GM18520 (cell line): ENCODE data around the gene ANO2.
"Not testable (repeated sequence)": the region's sequence is repeated elsewhere in the genome, so short reads cannot be mapped to it uniquely, and the experiment has no call there.

Experiments used
- ATAC-seq: cut with Tn5 transposase; IDR thresholded peaks from one replicate; pipeline ENCODE4 v1.9.1; 2021; ENCODE audit not compliant: unreplicated experiment

Gene ANO2

DNA sequence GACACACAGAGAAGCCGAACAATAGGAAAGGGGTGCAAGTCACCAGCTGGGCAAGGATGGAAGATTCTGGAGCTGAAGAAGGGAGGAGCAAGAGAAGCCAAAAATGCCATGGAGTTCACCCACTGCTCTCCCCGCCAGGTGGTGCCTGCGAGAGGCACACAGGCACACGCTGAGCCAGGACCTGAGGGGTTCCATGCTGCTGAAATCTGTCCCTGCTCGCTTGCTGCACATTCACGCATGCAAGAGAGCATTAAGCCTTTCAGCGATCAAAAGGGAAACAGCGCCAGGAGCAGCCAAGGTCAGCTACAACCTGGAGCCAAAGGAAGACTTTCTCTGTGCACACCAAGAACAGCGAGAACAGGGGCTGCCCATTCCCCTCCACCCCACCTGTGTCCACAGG, 104.1 kb downstream of the ANO2 start:
- ATAC-seq, result no peak

DNA sequence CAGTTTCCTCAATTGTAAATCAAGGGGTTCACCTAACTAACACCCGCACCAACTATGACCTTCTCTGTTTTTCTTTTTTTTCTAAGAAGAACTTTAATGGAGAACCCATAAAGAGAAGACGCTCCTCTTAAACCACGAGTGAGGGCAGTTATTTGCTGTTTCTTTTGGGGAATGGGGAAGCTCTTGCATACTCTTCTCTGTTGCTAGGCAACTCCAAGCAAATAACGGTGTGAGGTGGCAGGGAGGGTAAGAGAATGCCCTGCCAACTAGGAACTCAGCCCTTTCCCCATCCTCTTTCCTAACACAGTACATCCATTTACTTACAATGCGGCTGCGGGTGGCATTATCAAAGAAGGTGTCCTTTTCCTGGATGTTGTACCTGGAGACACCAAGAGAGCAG, 114.9 kb downstream of the ANO2 start:
- no peak for ATAC-seq

DNA sequence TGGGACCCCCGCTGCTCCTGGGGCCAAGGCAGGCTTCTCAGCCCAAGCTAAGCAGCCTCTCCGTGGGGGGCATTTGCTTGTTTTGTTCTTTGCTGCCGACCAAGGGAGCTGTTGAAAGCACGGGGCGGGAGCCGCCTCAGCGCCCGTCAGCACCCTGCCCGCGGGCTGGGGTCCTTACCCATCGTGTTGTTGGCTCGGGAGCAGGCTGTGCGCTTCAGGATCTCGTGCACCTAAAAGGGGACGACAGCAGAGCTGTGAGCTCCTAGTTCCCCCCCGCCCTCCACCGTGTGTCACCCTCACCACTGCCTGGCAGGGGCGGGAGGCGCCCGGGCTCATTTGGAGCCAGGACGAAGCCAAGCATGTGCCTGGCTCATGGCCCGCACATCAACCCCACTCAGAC, 117.5 kb downstream of the ANO2 start:
- ATAC-seq, result no peak

DNA sequence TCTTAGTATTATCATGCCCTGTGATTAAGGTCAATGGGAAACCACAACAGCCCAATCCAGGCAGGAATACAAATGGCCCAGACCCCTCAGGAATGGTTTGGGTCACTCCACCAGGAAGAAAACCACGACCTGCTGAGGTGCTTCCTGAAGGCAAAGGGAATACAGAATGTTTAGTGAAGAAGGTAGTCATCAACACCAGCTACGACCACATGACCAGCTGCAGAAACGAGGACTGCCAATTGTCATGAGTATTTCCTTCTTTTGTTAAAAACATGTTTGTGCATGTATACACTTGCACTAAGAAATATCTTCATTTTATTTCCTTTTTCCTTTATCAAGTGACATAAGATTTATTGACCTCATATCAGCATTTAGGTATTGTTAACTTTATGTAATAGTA, 119.3 kb downstream of the ANO2 start:
- ATAC-seq, result not testable (repeated sequence)

DNA sequence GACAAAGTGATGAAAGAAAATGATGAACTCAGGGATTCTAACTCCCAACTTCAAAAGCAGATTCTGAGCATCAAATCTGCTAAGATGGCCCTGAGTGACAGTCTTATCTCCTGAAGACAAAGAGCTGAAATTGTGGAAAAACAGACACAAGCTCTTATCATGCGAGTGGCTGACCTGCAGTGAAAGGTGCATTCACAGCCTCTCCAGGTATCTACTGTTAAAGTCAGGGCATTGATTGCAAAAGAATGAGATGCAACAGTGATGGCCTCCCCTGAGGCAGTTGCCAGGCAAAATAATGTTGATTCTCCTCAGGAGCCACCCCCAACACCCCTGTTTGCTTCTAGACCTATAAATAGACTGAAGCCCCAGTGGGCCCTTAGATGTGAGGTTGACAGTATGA, 126.2 kb downstream of the ANO2 start:
- ATAC-seq, result not testable (repeated sequence)

DNA sequence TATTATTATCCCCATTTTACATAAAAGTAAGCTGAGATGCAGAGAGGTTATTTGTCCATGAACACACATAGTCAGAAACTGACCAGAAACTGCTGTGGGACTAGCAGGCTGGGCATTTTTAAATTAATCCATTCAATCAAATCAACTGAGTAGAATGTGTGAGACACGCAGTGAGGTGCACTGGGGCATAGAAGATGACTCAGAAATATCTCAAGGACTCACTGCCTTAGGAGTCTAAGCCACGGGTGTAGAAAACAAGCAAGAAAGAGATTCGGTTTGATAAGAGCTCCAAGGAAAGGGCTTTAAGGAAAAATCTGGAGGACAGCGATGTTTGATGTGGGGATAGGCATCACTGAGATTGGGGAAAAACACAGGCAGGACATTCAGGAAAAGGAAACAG, 127.8 kb downstream of the ANO2 start:
- ATAC-seq, result no peak

DNA sequence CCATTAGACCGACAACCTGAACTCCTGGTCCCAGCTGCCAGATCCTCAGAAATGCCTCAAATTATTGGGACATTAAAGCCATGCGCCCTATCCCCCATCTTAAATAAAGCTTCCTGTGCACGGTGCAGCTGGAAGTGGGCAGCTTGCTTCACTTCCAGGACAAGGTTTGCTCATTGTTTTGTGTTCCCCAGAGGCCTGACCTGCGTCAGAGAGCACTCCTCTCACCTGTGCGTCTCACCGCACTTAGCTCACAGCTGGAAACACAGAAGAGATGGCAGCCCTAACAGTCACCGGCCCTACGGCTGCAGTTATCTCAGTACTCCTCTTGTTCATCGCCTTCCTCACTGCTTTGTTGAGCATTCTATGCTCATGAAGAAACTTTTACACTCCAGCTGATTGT, 135.5 kb downstream of the ANO2 start:
- ATAC-seq, result no peak

DNA sequence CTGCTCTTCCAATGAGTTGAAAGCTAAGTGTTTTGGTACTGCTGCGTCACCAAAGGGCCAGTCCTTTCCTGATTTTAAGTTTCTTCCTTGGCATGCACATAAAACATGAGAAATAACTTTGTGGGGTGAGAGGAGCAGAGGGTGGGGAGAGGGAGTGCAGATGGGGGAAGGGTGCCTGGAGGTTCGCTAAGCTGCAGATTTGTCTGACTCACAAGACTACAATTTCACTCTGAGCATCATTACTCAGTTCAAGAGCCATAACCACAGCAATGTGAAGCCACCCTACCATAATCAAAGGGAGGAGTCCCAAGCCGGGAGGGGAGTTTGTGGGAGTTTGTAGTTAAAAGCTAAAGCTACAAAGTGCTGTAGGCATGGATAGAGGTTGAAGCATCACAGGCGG, 136.1 kb downstream of the ANO2 start:
- ATAC-seq, result no peak

DNA sequence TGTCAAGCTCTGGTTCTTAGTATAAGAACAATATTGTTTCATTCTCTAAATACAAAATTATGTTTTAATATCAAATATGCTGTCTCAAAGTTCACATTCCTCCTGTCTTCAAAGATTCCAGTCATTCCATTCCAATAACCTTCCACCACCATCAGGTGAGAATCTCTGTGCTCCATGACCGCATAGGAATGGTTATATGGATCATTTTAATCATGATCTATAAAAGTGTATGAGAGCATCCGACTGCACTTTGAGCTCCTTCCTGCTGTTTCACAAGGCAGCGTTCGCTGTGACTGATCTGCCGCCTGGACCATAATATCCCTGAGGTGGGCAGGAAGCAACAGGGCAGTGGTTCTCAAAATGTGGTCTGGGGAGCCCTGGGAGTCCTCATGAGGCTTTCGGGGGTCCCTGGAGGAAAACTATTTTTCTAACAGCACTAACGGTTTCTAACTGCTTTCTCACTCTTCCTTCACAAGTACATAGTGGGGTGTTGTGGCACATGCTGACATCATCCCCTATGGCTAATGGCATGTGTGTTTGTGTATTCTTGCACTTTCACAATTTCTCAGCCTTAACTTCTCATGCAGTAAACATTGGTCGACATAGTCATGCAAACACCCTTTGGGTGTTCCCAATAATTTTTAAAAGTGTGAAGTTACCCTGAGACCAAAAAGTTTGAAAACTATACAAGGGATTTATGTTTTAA, 137.4 kb downstream of the ANO2 start:
- ATAC-seq, result no peak

DNA sequence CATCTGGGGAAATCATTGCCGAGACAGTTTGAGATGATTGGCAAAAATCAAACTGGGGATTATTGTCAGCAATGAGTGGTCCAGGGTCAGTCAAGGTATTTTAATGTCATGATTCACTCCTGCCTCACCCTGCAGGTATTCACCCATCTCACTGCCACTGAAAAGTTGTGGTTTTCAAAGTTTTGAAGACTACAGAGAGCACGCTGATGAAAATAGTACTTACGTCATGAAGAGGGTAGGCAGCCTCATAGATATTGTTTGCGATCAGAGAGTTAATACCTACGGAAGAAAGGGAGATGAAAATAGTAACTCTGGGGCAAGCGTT, 138.0 kb downstream of the ANO2 start:
- ATAC-seq, result no peak

DNA sequence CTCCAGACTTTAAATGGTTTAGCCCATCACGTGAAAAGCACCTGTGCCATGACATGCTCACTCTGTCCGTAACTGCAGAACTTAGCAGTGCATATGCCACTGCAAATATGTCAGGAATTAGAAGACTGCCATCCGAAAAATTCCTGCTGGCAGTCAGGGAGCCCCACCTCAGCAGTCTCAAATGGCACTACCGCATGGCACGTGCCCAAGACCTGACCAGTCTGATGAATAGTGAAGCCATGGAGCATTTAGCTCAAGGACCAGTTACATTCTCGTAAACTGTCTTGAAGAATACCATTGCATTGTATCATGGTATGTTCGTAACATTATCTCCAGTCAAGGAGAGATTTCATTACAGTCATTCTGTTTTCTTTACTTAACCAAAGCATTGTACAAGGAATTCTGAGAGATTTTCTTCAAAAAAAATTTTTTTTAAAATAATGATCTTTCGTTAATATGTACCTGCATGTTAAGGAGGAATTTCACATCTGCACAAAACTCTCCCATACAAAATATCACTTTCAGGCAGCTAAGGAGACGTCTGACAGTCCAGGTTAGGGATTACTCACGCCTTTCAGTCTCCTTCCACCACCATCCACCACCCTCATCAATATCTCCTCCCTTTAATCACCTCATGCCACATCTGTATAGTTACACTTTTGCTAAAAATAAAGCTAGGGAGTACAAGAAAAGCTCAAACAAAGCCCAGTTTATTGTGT, 138.5 kb downstream of the ANO2 start:
- ATAC-seq, result no peak

DNA sequence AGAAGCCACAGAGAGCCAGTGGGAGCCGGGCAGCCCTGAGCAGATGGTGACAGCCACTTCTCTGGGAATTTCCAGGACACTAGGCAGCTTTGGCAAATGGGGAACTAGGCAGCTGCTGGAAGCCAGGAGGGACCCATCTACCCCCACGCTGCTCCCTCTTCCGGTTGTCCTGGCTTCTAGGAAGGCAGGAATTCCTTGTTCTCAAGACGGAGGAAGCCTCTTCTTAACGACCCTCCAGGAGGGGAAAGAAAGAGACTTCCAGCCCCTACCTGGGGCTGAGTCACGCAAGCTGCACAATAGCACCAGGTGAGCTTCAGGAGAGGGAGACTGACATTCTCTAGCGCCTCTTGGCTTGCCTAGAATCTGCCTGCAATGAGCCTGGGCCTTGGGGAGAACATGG, 141.5 kb downstream of the ANO2 start:
- ATAC-seq, result no peak

DNA sequence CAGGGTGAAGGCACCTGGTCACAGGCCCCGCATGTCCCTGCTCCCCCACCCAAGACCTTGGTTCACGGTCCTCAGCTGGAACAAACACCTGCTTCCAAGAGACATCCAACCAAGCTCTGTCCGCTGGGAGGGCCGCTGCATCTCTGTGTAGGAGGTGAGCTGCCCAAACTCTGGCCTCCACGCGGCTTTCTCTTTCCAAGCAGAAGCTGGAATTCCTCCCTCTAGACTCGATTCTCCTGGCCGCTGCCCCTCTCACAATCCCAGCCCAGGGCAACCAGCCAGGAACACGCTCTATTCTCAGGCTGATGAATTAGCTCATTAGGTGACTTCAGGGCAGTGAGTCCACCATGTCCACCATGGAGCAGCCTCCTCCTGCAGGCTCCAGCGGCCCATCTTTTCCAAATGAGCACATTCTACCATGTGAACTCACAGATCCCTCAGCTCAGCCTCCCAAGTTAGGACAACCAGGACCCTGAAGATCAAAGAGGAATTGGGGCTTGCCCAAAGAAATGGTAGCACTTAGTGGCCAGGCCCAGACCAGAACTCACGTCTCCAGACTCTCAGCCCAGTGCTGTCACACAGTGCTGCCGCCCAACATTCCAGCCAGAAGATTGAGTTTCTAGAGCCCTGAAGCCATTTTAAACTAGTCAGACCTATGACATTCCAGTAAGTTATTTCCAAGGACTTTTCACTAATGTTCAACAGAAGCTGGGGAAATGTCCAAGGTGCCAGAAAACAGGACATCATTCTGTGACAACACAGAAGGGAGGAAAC, 146.6 kb downstream of the ANO2 start:
- ATAC-seq, result no peak

DNA sequence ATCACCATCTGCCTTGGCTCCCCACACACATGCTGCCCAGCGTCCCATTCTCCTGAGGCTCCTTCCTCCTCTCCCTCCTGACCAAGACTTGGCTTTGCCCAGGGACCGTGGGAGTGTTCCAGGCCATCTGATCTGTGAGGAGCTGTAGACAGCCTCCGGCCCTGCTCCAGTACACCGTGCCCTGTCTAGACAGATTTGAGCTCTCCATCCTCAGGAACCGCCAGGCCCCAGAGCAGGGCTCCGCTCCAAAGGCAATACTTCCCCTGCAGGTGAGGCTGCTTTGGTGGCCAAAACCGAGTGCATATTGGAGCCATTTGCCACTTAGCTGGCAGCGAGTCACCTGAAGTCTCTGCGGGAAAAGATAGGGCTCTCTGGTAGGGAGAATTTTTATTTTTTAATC, 147.4 kb downstream of the ANO2 start:
- ATAC-seq, result no peak

DNA sequence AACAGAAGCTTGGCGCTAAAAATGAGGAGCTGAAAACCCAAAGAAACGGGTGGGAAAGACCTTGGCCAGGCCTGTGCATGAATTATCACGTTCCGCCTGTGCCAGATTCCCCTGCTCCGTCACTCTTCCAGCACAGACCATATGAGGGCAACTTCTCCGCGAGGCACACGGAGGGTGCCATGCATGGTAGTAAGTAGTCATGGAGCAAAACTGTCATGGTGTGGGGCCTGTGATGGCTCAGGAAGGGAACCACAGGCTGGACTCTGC, 148.2 kb downstream of the ANO2 start:
- ATAC-seq, result no peak

DNA sequence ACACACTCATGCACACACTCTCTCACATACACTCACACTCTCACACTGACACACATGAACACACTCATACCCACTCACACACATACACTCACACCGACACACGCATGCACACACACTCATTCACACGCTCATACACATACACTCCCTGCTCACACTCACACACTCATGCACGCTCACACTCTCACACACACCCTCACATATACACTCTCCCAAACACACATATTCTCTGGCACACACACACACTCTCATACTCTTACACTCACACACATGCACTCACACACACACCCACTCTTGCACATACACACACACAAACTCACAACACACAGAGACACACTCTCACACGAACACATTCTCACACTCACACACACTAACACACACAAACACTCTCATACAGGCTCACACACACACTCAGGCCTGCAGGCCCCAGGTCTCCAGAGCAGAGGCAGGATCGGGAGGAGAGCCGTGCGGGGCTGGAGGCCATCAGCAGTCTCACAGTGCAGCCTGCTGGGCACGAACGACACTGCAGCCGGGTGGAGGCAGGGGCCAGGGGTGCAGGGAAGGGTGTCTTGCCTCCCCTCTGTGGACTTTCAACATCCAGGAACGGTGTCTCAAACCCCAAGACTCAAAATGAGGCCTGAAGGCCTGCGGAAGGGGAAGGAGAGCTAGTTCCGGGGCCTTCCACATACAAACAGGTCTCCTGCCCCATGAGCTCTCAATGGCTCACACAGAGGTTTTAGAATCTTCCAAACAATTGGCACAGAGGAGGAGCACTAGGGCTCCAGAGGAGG, 148.7 kb downstream of the ANO2 start:
- no peak for ATAC-seq

DNA sequence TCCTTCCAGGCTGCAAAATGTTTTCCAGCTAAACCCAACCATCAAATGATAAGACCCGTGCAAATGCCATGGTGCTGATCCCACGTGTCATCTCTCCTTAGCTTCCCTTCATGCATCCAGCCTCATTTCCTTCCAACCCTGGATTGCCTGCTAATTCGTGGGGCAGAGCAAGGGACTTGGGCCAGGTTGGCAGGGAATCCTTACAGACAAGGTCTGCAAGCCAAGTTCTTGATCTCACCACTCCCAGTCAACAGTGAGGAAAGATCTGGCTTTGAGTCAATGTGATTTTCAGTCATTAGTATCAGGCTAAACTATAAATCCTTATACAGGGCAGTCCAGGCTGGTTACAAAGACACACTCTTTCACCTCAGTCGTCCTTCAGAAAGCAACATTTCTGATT, 150.9 kb downstream of the ANO2 start:
- no peak for ATAC-seq

DNA sequence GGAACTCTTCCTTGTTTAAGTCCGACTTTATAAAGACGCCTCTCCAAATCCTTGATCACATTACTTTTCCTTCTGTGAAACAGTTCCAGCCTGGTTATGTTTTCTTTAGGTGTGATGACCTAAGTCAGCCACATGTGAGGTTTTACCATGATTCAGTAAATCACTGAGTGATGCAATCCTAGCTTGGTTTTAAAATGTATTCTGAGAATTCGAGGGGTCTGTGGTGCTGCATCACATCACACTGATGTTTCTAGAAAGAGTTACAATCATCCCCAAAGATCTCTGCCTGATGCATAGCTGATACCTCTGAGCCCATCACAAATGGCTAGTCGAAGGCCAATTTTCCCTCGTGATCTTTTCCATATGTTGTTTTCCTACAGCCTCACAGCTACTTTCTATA, 152.7 kb downstream of the ANO2 start:
- ATAC-seq, result no peak

DNA sequence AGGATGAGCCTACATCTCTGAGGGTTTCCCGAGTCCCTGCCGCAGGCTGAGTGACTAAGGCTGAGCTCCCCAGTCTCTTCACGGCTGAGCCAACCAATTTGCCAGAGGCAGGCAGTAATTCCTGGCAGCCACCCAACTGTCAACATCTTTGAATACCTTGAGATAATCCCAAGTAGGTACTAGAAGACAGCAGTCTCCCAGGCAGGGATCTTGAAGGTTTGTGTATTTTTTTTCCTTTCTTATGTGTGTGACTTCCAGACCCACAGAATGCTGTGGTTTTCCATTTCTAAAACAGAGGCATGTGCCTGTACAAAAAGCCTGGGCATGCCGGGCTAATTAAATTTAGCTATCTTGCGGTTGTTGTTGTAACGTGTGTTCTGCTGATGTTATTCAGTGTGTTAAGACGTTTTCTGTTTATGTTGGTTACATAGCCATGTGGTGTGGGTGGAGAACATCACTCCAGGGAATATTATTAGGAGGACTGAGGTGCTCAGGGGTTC, 155.5 kb downstream of the ANO2 start:
- no peak for ATAC-seq

DNA sequence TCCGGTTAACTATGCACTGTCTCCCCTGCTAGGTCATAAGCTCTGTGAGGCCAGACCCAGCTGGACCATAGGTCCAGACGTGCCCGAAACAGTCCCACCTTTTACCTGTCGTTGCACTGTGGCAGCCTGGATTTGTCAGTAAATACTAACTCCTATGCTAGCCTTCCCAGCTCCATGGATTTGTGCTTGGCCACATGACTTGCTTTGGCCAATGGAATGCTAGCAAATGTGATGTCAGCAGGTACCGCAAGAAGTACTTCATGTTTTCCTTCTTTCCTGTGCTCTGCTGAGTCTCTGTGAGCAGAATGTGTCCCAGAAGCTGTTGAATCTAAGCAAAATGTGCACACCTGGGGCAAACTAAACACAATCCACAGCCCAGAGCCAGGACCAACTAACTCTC, 157.2 kb downstream of the ANO2 start:
- ATAC-seq, result no peak

DNA sequence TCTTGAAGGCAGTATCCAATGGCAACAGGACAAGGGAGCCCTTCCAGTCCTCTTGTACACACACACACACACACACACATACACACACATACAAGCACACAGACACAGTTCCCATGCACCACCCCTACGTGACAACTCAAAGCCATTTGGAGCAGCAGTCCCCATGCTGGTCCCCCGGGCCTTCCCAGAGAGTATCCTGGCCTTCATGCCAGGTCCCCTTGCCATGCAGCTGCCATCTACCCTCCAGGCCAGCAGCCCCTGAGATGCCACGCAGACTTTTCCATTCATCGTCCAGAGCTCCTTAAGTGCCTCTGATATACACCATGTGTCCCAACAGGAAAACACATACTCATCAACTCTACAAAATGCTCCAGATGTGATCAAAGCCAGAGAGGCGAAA, 159.5 kb downstream of the ANO2 start:
- no peak for ATAC-seq
